CD14-positive monocyte (primary cell): ENCODE measurements around the gene ZNF808. TPM values are rescaled to one million over a fixed set of nuclear protein-coding genes. Genes with fewer than 3 reads are reported as not detected.
"Not testable (repeated sequence)": the region's sequence is repeated elsewhere in the genome, so short reads cannot be mapped to it uniquely, and the experiment has no call there.

Source experiments
- DNase-seq, 3 donors: peaks; one replicate each; pipeline ENCODE4 v3.0.0-alpha.2; 2011 to 2022
- H2AFZ ChIP-seq: 2 replicates; pipeline ENCODE4 v1.6.0; 2012; ENCODE audit warnings: mild to moderate bottlenecking, low read depth, low read length, inconsistent platforms; ENCODE audit not compliant: insufficient read depth, poor library complexity, severe bottlenecking
- H3K27ac ChIP-seq, 2 donors: 1 replicate in 1 of 2; 2 replicates in 1 of 2; pipeline ENCODE4 v1.5.1; 2012 to 2013; ENCODE audit warnings: low read length in 2 of 2, control low read depth in 1 of 2, inconsistent platforms in 1 of 2, low read depth in 1 of 2, mild to moderate bottlenecking in 1 of 2
- H3K27me3 ChIP-seq, 2 donors: one replicate each; pipeline versions ENCODE4 v1.6.0 to v1.6.1; 2011 to 2013; ENCODE audit warnings: low read length in 2 of 2; ENCODE audit not compliant: control insufficient read depth in 2 of 2, insufficient read depth in 2 of 2
- H3K36me3 ChIP-seq, 2 donors: replicated peaks in 1 of 2; 1 replicate in 1 of 2; 2 replicates in 1 of 2; pipeline versions ENCODE4 v1.5.1 to v1.6.1; 2012 to 2013; ENCODE audit warnings: low read length in 2 of 2, control low read depth in 1 of 2, inconsistent platforms in 1 of 2, mild to moderate bottlenecking in 1 of 2; ENCODE audit not compliant: insufficient read depth in 2 of 2, control insufficient read depth in 1 of 2
- H3K4me1 ChIP-seq, 2 donors: 1 replicate in 1 of 2; 2 replicates in 1 of 2; pipeline versions ENCODE4 v1.5.1 to v1.6.1; 2012 to 2013; ENCODE audit warnings: low read length in 2 of 2, control low read depth in 1 of 2, inconsistent platforms in 1 of 2, mild to moderate bottlenecking in 1 of 2, moderate library complexity in 1 of 2; ENCODE audit not compliant: insufficient read depth in 2 of 2, control insufficient read depth in 1 of 2
- H3K4me2 ChIP-seq: replicated peaks from 2 replicates; pipeline ENCODE3; 2012; ENCODE audit warnings: low read length, moderate library complexity, mild to moderate bottlenecking; ENCODE audit not compliant: poor library complexity, severe bottlenecking; ENCODE audit errors: extremely low read depth
- H3K4me3 ChIP-seq, 3 experiments: fragments of 200-600 bp in 1 of 3; sonication (generic) in 1 of 3; replicated peaks in 1 of 3; 1 replicate in 2 of 3; 2 replicates in 1 of 3; pipeline ENCODE4 v1.5.1; 2011 to 2013; ENCODE audit warnings: low read length in 3 of 3, mild to moderate bottlenecking in 3 of 3, control low read depth in 2 of 3, low read depth in 2 of 3, inconsistent platforms in 1 of 3, moderate library complexity in 1 of 3
- H3K79me2 ChIP-seq: 2 replicates; pipeline ENCODE4 v1.6.0; 2012; ENCODE audit warnings: mild to moderate bottlenecking, control low read depth, inconsistent platforms, low read length, moderate library complexity; ENCODE audit not compliant: insufficient read depth
- H3K9ac ChIP-seq: 2 replicates; pipeline ENCODE4 v1.6.0; 2017; ENCODE audit warnings: low read length, mild to moderate bottlenecking; ENCODE audit not compliant: insufficient read depth, poor library complexity, severe bottlenecking
- H3K9me3 ChIP-seq, 2 donors: replicated peaks in 1 of 2; 1 replicate in 1 of 2; 2 replicates in 1 of 2; pipeline versions ENCODE4 v1.5.1 to v1.6.1; 2012 to 2013; ENCODE audit warnings: low read length in 2 of 2, control low read depth in 1 of 2; ENCODE audit not compliant: control insufficient read depth in 1 of 2, insufficient read depth in 1 of 2
- H4K20me1 ChIP-seq: 2 replicates; pipeline ENCODE4 v1.6.0; 2012; ENCODE audit warnings: mild to moderate bottlenecking, low read length, control low read depth, moderate library complexity; ENCODE audit not compliant: insufficient read depth
- H3K27ac Mint-ChIP-seq, 7 donors: one replicate each; pipeline ENCODE4 v1.8.0; 2020; ENCODE audit warnings: mild to moderate bottlenecking in 7 of 7, mixed read lengths in 7 of 7, moderate library complexity in 6 of 7, inconsistent platforms in 2 of 7
- H3K27me3 Mint-ChIP-seq, 3 donors: one replicate each; pipeline ENCODE4 v1.8.0; 2021 to 2022; ENCODE audit warnings: low read depth in 3 of 3, mild to moderate bottlenecking in 3 of 3, mixed read lengths in 3 of 3, moderate library complexity in 3 of 3, inconsistent platforms in 1 of 3
- H3K36me3 Mint-ChIP-seq, 2 donors: one replicate each; pipeline ENCODE4 v1.8.0; 2020; ENCODE audit warnings: mixed read lengths in 2 of 2, inconsistent platforms in 1 of 2, mild to moderate bottlenecking in 1 of 2
- H3K4me1 Mint-ChIP-seq: one replicate; pipeline ENCODE4 v1.8.0; 2020; ENCODE audit warnings: mild to moderate bottlenecking, mixed read lengths
- H3K4me3 Mint-ChIP-seq, 2 donors: one replicate each; pipeline ENCODE4 v1.8.0; 2020; ENCODE audit warnings: mild to moderate bottlenecking in 2 of 2, mixed read lengths in 2 of 2, moderate library complexity in 1 of 2
- H3K9me3 Mint-ChIP-seq, 7 donors: one replicate each; pipeline ENCODE4 v1.8.0; 2020 to 2022; ENCODE audit warnings: mixed read lengths in 7 of 7, mild to moderate bottlenecking in 6 of 7, moderate library complexity in 6 of 7, inconsistent platforms in 2 of 7
- WGBS: methylation state at CpG from one replicate; pipeline ENCODE4 v1.1.5; 2013; ENCODE audit warnings: missing lambda C conversion rate; ENCODE audit not compliant: insufficient coverage; 5-methylcytosine and 5-hydroxymethylcytosine counted together
- intact Hi-C, 2 donors: fragments of 100-400 bp; cut with micrococcal nuclease; formaldehyde crosslinking; loops; one replicate each; pipeline versions ENCODE4 v1.15.0 to v1.15.1; 2023
- polyA plus RNA-seq, 3 donors: library from polyadenylated mRNA; depleted of rRNA in 1 of 3; unstranded in 2 of 3; stranded (reverse) in 1 of 3; fragments of 300-500 nt in 2 of 3; fragments of >200 nt in 1 of 3; fragmentation: Illumina TruSeq in 2 of 3; gene quantifications; 1 replicate in 2 of 3; 2 replicates in 1 of 3; pipeline ENCODE4 v1.2.3, GENCODE V29; 2012 to 2021
- TF ChIP-seq, protein P1 (sequence below): fragments of 200-600 bp; IDR thresholded peaks from one replicate; pipeline ENCODE4 v1.8.0; 2022; ENCODE audit warnings: antibody characterized with exemption, mild to moderate bottlenecking

Gene ZNF808
- polyA plus RNA-seq, 3 donors: 2.6 to 9.2 (median 3.4) TPM

DNA sequence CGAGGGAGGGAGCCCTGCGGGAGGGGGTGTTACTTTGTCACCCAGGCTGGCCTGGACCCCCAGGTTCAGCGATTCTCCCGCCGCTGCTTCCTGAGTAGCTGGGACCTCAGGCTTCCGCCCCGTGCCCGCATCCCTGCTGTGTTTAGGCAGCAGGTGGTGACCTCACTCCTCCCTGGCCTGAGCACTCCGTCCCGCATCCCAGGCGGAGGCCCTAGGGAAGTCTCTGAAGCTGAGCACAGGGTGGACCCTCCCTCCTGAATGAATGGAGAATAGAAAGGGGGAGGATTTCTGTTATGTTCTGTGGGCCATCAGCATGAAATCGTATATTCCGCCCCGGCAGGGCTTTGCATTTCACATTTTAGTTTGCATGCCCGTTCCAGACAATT, 7.9 kb downstream of the ZNF808 start:
- Mint-ChIP-seq H3K4me1 (peaks cover 61% of the 10 kb centered on the region), H3K4me3 (peak overlapping the region; percentile 88 to 93), H3K9me3 (peaks cover 16 to 53% (median 37%) of the 10 kb centered on the region in 7 donors), H3K36me3 (peaks cover 18 to 40% of the 10 kb centered on the region in 2 donors), H3K27ac (peak overlapping the region; percentile 76 to 96 (median 88))
- 0% methylated on average over 7 of the region's 15 CpGs for WGBS
- DNase-seq: peak in 1 of 3 donors; percentile 14
- H4K20me1 ChIP-seq, H3K27me3 Mint-ChIP-seq, H3K27me3 ChIP-seq: not testable (repeated sequence)
- peak overlapping the region; percentile 63 for H3K9ac ChIP-seq
- peaks cover 4 to 13% of the 10 kb centered on the region in 2 donors for H3K36me3 ChIP-seq
- peak overlapping the region; percentile 56 to 80 (median 71) for H3K4me3 ChIP-seq
- intact Hi-C loops: loop anchor here in 1 of 2 donors (1.0 to 10.0 kb wide), 2 partner anchors 8 to 261 kb away; partner anchors contain the start of gene ZNF808
- peaks cover 7 to 37% of the 10 kb centered on the region in 2 donors for H3K9me3 ChIP-seq
- H3K79me2 ChIP-seq: peaks cover 56% of the 10 kb centered on the region
- TF ChIP-seq, protein P1, sequence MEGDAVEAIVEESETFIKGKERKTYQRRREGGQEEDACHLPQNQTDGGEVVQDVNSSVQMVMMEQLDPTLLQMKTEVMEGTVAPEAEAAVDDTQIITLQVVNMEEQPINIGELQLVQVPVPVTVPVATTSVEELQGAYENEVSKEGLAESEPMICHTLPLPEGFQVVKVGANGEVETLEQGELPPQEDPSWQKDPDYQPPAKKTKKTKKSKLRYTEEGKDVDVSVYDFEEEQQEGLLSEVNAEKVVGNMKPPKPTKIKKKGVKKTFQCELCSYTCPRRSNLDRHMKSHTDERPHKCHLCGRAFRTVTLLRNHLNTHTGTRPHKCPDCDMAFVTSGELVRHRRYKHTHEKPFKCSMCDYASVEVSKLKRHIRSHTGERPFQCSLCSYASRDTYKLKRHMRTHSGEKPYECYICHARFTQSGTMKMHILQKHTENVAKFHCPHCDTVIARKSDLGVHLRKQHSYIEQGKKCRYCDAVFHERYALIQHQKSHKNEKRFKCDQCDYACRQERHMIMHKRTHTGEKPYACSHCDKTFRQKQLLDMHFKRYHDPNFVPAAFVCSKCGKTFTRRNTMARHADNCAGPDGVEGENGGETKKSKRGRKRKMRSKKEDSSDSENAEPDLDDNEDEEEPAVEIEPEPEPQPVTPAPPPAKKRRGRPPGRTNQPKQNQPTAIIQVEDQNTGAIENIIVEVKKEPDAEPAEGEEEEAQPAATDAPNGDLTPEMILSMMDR: peak; percentile 50
- H3K4me1 ChIP-seq: peaks cover 52 to 61% of the 10 kb centered on the region in 2 donors
- peak overlapping the region in 1 of 2 donors; percentile 77 for H3K27ac ChIP-seq
- H3K4me2 ChIP-seq: peak overlapping the region; percentile 87
- peak overlapping the region; percentile 65 for H2AFZ ChIP-seq

DNA sequence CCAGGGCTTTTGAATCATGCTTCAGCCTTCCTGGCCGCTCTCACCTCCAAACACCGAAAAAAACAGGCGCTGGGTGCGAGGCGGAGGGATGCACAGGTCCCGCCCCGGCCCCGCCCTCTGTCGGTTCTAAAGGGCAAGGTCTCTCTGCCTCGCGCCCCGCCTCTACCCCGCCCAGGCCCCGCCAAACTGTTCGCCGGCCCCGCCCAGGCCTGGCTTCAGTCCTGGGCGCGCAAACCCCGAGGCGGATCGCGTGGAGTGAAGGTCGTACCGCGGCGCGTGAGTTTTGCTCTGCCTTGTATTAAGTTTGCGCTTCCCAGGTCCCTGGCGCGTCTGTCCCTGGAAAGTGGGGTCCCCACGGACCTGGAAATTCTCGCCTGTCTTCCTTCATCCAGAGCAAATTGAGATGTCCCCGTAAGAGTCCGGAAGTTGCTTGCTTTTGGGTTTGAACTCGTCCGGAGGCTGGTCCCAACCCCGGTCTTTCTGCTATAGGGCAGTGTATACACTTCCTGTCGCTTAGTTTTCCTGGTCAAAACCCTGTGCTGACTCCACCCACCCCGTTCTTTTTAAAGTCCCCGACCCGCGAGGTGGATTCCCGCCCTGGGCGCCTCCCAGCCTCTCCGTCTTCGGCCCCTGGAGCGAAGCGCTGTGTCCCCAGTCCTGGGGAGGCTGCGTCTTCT, 8.4 kb downstream of the ZNF808 start:
- Mint-ChIP-seq H3K27me3 (peaks cover 0 to 4% (median 3%) of the 10 kb centered on the region in 3 donors), H3K4me1 (peaks cover 61% of the 10 kb centered on the region), H3K9me3 (peaks cover 18 to 58% (median 42%) of the 10 kb centered on the region in 7 donors), H3K4me3 (peak overlapping the region; percentile 88 to 93), H3K36me3 (peaks cover 23 to 44% of the 10 kb centered on the region in 2 donors), H3K27ac (peak overlapping the region; percentile 76 to 96 (median 88))
- WGBS: 3% methylated on average over 50 of the region's 50 CpGs
- Histone ChIP-seq H3K79me2 (peaks cover 56% of the 10 kb centered on the region), H3K27me3 (no peaks in the 10 kb centered on the region), H4K20me1 (no peaks in the 10 kb centered on the region), H3K4me1 (peaks cover 52 to 61% of the 10 kb centered on the region in 2 donors), H3K4me3 (peak overlapping the region; percentile 56 to 80 (median 71)), H3K27ac (peak overlapping the region; percentile 77 to 88), H3K36me3 (peaks cover 4 to 19% of the 10 kb centered on the region in 2 donors), H3K4me2 (peak overlapping the region; percentile 87), H2AFZ (peak overlapping the region; percentile 65), H3K9ac (peak overlapping the region; percentile 63), H3K9me3 (peaks cover 11 to 39% of the 10 kb centered on the region in 2 donors)
- peak; percentile 68 to 80 (median 69) for DNase-seq
- intact Hi-C loops: loop anchor here in 1 of 2 donors (1.0 to 10.0 kb wide), 2 partner anchors 9 to 261 kb away; partner anchors contain the start of gene ZNF808
- TF ChIP-seq, protein P1: peak; percentile 32
